Type B pancreatic cell (in vitro differentiated cells): ENCODE results near the gene ADCY7. TPM values are rescaled to one million over a fixed set of nuclear protein-coding genes. Genes with fewer than 3 reads are reported as not detected.

ENCODE experiments used
- DNase-seq: peaks from one replicate; pipeline ENCODE4 v3.0.0; 2021; ENCODE audit warnings: mixed read lengths; ENCODE audit not compliant: unreplicated experiment; ENCODE audit errors: extremely low spot score
- H3K27ac Mint-ChIP-seq: 2 replicates; pipeline ENCODE4 v1.8.0; 2021; ENCODE audit warnings: mild to moderate bottlenecking, mixed read lengths
- H3K27me3 Mint-ChIP-seq: 2 replicates; pipeline ENCODE4 v1.8.0; 2021; ENCODE audit warnings: mixed read lengths
- H3K36me3 Mint-ChIP-seq: 2 replicates; pipeline ENCODE4 v1.8.0; 2021; ENCODE audit warnings: mixed read lengths
- H3K4me1 Mint-ChIP-seq: one replicate; pipeline ENCODE4 v1.8.0; 2021; ENCODE audit warnings: mixed read lengths; ENCODE audit not compliant: unreplicated experiment
- H3K4me3 Mint-ChIP-seq: 2 replicates; pipeline ENCODE4 v1.8.0; 2021; ENCODE audit warnings: mild to moderate bottlenecking, mixed read lengths
- H3K9me3 Mint-ChIP-seq: 2 replicates; pipeline ENCODE4 v1.8.0; 2021; ENCODE audit warnings: mixed read lengths
- CTCF ChIP-seq: fragments of 200-600 bp; sonication (generic); conservative IDR thresholded peaks from 2 replicates; pipeline ENCODE4 v1.5.0; 2021; ENCODE audit warnings: antibody characterized with exemption, mild to moderate bottlenecking
- total RNA-seq: library from RNA; stranded (reverse); gene quantifications from 2 replicates; pipeline ENCODE4 v1.2.1, GENCODE V29; 2021; ENCODE audit warnings: low replicate concordance

The ADCY7 gene
- total RNA-seq, 1 donor from 2014 or later = 16.8 TPM

GRCh38 chr16:50267151-50267631 is 840 bp downstream of the ADCY7 start:
- H3K27ac Mint-ChIP-seq = peak overlapping the region; percentile 50
- H3K27me3 Mint-ChIP-seq = no peaks in the 10 kb centered on the region
- H3K9me3 Mint-ChIP-seq = no peaks in the 10 kb centered on the region
- peaks cover 27% of the 10 kb centered on the region for H3K4me1 Mint-ChIP-seq
- DNase-seq = no peak
- TF ChIP-seq CTCF = no peak
- no peak overlapping the region for H3K4me3 Mint-ChIP-seq
- H3K36me3 Mint-ChIP-seq = peaks cover 4% of the 10 kb centered on the region

DNA sequence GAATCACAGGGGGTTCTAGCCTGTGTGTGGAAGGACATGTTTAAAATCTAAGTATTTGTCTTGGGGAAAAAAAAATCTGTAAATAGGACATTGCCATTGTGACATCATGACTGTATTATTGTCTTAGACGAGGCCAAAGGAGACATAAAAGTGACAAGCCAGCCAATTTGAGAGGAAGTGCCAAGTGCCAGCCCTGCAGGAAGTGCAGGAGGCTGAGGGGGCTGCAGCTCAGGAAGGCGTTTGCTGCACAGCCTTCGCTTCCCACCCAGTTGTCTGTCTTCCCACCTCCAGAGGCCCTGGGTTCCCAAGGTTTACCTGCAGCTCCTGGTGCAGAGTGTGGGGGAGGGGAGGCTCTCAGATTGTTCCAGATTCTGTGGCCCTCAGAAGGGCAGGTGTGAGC is 1.3 kb downstream of the ADCY7 start:
- no peaks in the 10 kb centered on the region for H3K9me3 Mint-ChIP-seq
- H3K4me1 Mint-ChIP-seq = peaks cover 24% of the 10 kb centered on the region
- H3K27ac Mint-ChIP-seq = peak overlapping the region; percentile 50
- no peak for TF ChIP-seq CTCF
- no peak for DNase-seq
- peaks cover 4% of the 10 kb centered on the region for H3K36me3 Mint-ChIP-seq
- no peak overlapping the region for H3K4me3 Mint-ChIP-seq
- H3K27me3 Mint-ChIP-seq = no peaks in the 10 kb centered on the region

- no peaks in the 10 kb centered on the region for H3K27me3 Mint-ChIP-seq
- TF ChIP-seq CTCF = no peak
- peaks cover 18% of the 10 kb centered on the region for H3K4me1 Mint-ChIP-seq
- H3K36me3 Mint-ChIP-seq = peaks cover 4% of the 10 kb centered on the region
- H3K9me3 Mint-ChIP-seq = no peaks in the 10 kb centered on the region
- no peak for DNase-seq
- H3K4me3 Mint-ChIP-seq = no peak overlapping the region
- H3K27ac Mint-ChIP-seq = no peak overlapping the region
These were observed 2.0 kb downstream of the ADCY7 start for GRCh38 chr16:50268352-50268751.

DNA sequence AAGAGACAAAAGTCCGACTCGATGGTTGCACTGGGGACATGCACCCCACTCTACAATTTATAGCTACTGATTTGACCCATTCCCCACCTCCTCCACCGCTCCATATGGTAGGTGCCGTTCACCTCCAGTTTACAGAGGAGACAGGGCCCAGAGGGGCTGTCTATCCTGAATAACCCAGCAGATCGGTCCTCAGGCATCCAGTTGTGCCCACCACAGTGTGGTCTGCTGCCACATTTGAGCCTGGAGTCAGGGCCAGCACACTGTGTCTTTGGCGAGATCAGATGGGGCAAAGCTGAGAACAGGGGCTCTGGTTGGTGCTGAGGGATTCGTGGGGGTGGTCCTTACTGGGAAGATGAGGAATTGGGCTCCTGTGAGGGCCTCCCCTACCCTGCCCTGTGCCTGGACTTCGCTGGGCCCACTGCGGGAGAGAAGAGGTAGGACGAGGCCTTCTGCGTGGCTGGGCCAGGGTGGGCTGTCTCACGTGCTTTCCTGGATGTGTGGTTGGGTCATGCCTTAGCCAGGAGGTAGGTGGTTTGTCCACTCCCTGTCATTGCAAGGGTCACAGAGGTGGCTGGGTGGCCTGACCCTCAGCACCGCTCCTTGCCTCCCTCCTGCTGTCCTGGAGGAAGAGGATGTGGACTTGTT is 2.8 kb downstream of the ADCY7 start:
- no peaks in the 10 kb centered on the region for H3K27me3 Mint-ChIP-seq
- no peak for DNase-seq
- no peak overlapping the region for H3K4me3 Mint-ChIP-seq
- H3K9me3 Mint-ChIP-seq = no peaks in the 10 kb centered on the region
- H3K36me3 Mint-ChIP-seq = peaks cover 4% of the 10 kb centered on the region
- peaks cover 10% of the 10 kb centered on the region for H3K4me1 Mint-ChIP-seq
- no peak for TF ChIP-seq CTCF
- no peak overlapping the region for H3K27ac Mint-ChIP-seq

GRCh38 chr16:50269769-50270509 is 3.6 kb downstream of the ADCY7 start:
- Mint-ChIP-seq H3K36me3 (no peaks in the 10 kb centered on the region), H3K4me1 (peaks cover 5% of the 10 kb centered on the region), H3K27ac (no peak overlapping the region), H3K9me3 (no peaks in the 10 kb centered on the region), H3K27me3 (no peaks in the 10 kb centered on the region), H3K4me3 (no peak overlapping the region)
- DNase-seq = no peak
- TF ChIP-seq CTCF = no peak
